Stimulated activated CD4-positive, alpha-beta T cell treated with anti-CD3 and anti-CD28 coated beads, TNF-alpha, amount 100 ng/mL, for 4 hours (primary cell): Measurements from ENCODE around the gene PARP15.
"Not testable (repeated sequence)": the region's sequence is repeated elsewhere in the genome, so short reads cannot be mapped to it uniquely, and the experiment has no call there.

Experiments
- DNase-seq, 3 experiments: peaks; one replicate each; pipeline ENCODE4 v3.0.0-alpha.2; 2020; ENCODE audit warnings: low read depth in 3 of 3

The PARP15 gene

DNA sequence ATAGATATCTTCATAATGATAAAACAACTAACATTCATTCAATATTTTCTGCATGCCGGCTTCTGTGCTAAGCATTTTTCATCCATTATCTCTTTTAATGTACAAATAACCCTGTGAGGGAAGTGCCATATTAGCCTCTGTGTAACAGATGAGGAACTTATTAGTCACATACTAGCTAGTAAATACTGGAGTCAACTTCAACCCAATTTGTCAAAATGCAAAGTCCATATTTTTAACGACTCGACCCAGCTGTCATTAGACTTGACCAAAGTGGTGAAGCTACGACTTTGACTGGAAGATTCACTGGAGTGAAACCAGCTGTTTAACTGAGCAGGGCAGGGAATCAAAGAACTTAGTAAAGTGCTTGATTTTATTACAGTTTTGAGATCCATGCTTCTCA lies 41.6 kb downstream of the PARP15 start:
- DNase-seq: no peak

DNA sequence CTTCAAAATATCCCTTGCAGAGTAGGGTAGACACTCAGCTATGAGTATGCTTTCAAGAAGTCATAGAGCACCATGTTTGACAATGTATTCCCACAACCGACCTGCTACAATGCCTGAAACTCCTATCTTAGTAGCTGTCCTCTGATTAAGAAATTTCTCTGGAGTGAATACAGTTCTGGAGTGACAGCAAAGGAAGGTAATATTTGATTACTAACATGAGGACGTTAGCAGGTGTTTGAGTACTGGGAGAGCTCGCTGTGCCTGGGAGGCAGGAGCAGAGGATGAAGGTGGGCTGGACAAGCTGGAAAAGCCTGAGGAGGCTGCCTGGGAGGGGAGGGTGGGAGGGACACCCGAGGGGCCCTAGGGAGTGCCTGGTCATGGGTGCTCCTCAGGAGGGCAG lies 42.9 kb downstream of the PARP15 start:
- DNase-seq: no peak

DNA sequence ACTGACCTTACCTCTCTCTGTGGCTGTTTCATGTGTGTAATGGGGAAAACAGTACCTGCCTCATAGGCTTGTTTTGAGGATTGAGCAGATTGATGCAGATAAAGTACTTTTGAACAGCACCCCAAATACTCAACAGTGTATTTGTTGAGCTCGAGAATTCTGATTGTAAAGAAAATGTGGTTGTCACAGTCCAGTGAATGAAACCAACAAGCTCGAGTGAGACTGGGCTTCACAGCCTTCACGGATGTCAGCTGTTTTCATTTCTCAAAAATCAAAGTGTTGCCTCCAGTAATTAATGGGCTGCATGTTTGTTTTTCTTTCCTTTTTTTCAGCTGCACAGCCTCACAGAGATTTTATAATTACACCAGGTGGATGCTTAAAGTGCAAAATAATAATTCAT lies 43.7 kb downstream of the PARP15 start:
- no peak for DNase-seq

DNA sequence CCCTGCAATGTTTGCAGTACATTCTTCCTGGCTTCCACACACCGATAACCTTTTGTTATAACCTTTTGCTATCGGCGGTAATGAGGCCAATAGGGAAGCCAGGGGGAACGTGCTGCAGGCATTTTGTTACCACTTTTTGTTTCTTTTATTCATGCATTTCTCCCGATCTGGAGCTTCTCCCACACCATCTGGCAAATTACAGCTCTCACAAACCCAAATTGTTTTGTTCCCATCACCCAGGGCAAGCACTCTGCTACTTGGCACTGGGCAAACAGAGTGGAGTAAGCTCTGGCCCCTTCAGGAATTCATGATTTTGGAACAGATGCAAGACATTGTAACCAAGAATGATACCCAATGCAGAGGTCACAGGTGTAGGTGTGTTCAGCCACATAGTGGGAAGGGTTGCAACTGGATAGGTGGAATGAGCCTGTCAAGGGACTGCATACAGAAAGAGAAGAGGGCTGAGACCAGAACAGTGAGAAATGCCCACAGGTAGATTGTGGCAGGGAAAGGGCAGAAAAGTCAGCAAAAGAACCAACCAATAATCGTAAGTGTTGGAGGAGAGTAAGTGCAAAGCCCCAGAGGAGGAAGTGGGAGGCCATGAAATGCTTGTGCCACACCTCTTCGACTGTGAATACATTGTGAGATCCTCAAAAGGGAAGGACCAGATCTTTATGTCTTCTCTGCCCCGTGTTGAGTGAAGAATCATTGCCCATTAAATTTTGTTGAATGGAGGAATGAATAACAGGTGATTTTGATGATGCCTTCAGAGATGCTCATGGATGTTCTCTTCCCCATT lies 45.8 kb downstream of the PARP15 start:
- DNase-seq: no peak

DNA sequence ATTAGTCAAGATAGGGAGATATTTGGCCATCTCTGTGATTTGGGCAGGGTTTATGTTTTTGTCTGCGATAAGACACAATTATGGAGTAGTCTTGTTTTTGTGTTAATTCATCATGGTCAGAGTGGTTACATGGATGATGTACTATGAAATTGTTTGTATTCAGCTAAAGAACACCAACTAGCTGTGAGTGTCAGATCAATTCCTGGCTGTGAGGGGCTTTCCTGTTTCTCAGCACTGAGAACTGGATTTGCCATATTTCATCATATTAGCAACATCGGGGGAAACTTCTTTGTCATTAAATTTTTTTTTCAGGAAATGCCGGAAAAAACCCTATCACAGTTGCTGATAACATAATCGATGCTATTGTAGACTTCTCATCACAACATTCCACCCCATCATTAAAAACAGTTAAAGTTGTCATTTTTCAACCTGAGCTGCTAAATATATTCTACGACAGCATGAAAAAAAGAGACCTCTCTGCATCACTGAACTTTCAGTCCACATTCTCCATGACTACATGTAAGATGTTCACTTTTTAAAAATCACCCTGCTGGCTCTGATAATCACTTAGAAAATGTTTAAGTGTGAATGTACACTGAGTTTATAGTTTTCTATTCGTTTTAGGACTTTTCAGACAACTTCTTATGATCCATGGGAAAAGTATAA lies 49.2 kb downstream of the PARP15 start:
- no peak for DNase-seq

DNA sequence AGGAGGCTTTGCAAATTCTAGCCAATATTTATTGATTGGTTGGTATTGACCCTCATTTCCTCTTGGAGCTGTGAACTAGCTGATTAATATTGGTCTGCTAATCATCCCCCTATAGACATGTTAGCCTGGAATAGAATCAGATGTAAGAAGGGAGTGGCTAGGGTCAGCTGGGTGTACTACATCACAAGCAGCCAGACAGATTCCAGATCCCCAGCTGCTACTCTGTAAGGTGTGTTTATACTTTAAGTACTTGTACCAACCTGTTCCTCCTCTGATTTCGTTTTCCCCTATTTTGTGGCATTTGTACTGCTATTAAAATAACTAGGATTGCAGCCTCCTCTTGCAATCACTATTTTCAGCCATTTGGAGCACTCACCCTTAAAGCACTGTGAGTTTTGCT lies 49.9 kb downstream of the PARP15 start:
- no peak for DNase-seq

DNA sequence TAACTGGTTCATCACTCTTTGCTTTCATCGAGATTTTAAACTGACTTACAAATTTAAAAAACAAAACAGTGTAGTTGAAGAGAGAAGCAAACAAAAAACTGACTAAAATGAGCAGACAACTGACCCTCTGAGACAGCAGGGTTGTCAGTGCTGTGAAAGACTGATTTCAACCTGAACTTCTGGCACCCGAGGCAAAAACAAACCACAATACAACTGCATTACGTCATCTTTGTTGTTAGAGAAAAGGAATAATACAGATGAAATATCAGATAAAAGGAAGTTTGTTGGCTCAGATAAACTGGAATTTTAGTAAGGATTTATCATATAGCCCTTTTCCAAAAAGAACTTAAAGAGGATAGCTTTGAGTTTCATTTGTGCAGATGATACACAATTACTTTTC lies 51.1 kb downstream of the PARP15 start:
- no peak for DNase-seq

DNA sequence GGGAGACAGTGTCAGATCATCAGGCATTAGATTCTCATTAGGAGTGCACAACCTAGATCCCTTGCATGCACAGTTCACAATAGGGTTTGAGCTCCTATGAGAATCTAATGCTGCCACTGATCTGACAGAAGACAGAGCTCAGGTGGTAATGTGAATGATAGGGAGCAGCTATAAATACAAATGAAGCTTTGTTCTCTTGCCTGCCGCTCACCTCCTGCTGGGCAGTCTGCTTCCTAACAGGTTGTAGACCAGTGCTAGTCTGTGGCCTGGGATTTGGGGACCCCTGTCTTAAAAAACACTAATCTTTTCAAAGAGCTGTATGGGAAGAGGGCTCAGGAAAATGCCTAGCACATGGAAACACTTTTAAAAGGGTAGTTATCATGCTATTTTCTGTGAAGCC lies 52.3 kb downstream of the PARP15 start:
- DNase-seq: no peak

DNA sequence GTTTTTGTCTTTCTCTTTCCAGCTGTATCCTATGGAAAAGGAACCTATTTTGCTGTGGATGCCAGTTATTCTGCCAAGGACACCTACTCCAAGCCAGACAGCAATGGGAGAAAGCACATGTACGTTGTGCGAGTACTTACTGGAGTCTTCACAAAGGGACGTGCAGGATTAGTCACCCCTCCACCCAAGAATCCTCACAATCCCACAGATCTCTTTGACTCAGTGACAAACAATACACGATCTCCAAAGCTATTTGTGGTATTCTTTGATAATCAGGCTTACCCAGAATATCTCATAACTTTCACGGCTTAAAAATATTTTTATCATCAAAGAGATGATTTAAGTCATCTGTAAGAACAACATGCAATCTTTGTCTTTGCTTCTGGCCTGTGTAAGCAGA lies 58.3 kb downstream of the PARP15 start:
- DNase-seq: no peak

DNA sequence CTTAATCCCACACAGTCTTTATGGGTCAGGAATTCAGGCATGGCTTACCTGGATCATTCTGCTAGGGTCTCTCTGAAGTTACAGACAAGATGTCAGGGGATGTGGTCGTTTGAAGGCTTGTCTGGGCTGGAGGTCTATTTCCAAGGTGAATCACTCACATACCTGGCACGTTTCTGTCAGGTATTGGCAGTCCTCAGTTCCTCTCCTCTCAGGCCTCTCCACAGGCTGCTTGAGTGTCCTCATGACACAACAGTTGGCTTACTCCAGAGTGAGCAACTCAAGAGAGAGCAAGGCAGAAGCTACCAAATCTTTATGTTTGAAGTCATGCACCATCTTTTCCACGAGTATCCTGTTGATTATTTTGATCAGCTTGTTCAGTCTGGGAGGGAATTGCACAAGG lies 59.2 kb downstream of the PARP15 start:
- DNase-seq: no peak

DNA sequence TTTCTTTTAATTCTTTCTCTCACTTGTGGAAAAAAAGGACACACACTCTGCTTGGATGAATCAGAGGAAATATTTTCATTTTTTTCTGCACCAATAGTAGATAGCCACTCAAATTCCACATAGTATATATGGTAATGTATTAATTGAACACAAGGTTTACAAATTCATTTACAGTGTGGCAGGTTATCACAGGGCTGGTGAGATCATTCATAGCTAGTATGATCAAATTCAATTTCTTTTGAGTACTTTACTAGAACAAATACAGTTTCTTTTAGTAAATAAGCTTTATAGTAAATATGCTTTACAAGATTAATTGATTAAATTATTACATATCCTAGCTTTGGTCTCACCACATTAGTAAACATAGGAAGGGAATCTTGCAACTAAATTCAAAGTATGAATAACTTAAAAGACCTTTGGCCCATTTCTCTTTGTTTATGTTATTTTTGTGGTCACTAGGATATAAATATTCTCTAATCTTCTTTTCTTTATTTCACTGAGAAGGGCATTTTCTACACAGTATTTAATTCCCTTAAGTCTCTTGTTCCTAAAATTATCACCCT lies 63.1 kb downstream of the PARP15 start:
- DNase-seq: no peak

DNA sequence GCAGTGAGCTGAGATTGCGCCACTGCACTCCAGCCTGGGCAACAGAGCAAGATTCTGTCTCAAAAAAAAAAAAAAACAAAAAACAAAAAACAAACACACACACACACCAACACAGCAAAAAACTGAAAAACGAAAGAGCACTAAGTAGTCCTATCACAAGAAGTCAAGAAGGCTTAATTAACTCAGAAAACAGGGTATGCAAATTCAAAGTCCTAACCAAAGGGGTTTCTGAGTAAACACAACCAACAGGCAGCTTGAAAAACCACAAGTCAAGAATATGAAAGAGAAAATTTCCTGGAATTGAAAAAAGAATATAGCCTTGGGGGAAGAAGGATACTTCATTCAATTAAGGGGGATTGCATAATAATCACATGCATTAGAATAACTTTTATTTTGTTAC lies 65.5 kb downstream of the PARP15 start:
- DNase-seq: no peak

DNA sequence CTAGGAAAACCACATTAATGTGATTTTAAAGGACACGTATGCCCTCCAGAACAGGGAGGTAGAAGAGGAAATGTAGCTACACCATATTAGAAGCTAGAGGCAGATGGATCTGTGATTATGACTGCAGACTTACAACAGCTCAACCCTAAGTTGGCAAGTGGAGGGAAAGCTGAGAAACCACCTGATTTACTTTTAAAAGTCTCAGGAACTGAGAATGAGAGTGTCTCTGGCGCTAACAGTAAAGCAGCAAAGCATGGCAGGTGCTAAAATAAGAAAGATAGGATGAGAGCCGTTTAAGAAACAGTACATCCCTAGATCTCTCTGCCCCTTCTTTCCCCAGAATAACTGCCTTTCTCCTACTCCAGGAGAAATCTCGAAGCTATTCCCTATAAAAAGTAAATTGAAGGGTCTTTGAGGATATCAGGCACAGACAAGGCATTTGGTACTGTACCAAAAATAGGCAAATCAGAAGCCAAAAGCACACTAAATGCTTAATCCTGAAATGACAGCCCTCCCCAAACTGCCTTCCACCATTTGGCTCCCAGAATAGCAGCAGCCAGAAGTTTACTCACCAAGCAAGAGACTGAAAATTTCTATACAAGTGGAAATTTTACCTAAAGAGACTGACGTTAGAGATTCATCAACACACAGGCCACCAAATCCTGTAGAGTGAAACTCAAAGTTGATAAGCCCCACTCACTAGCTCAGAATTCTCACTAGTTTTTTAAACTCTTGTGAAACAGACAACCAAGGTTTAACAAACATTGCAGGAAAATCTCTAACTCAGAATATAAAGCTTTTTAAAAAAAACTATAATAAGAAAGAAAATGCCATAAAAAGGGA lies 68.9 kb downstream of the PARP15 start:
- no peak for DNase-seq

DNA sequence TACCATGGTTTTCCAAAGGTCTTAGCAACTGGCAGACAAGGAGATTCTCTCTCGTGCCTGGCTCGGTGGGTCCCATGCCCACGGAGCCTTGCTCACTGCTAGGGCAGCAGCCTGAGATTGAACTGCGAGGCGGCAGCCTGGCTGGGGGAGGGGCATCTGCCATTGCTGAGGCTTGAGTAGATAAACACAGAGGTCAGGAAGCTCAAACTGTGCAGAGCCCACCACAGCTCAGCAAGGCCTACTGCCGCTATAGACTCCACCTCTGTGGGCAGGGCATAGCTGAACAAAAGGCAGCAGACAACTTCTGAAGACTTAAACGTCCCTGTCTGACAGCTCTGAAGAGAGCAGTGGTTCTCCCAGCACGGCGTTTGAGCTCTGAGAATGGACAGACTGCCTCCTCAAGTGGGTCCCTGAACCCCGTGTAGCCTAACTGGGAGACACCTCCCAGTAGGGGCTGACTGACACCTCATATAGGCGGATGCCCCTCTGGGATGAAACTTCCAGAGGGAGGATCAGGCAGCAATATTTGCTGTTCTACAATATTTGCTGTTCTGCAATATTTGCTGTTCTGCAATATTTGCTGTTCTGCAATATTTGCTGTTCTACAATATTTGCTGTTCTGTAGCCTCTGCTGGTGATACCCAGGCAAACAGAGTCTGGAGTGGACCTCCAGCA lies 73.9 kb downstream of the PARP15 start:
- not testable (repeated sequence) for DNase-seq

DNA sequence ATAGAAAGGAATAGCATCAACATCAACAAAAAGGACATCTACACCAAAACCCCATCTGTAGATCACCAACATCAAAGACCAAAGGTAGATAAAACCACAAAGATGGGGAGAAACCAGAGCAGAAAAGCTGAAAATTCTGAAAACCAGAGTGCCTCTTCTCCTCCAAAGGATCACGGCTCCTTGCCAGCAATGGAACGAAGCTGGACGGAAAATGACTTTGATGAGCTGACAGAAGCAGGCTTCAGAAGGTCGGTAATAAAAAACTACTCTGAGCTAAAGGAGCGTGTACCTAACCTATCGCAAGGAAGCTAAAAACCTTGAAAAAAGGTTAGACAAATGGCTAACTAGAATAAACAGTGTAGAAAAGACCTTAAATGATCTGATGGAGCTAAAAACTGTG lies 74.5 kb downstream of the PARP15 start:
- DNase-seq: not testable (repeated sequence)

DNA sequence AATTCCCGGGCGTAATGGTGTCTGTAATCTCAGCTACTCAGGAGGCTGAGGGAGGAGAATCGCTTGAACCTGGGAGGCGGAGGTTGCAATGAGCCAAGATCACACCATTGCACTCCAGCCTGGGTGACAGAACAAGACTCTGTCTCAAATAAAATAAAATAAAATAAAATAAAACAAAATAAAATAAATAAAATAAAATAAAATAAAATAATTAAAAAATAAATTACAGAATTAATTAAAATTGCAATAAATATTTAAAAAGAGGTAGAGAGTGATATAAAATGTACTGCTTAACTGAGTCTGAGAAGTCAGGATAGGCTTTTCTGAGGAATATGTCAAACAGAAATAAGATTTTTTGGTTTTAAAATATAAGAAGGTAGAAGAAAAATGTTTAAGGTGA lies 80.9 kb downstream of the PARP15 start:
- DNase-seq: not testable (repeated sequence)

DNA sequence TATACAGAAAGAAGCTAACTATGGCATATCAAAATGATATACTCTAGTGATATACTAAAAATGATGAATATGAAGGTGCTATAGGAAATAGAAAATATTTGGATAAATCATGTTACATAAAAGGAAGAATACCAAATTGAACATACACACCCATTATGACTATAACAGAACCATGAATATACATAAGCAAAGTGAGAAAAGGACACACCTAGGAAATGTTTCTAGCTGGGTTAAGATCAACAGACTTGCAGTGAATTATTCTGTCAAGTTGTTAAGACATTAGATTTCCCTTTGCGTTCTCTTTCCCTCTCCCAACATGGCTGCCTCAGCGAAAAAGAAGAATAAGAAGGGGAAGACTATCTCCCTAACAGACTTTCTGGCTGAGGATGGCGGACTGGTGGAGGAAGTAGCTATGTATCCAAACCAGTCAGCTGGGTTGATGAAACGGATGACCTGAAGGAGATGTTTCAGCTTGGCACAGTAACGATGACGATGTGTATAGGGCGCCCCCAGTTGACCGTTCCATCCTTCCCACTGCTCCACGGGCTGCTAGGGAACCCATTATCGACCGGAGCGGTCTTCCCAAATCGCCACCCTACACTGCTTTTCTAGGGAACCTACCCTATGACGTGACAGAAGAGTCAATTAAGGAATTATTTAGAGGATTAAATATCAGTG lies 83.0 kb downstream of the PARP15 start:
- DNase-seq: no peak

DNA sequence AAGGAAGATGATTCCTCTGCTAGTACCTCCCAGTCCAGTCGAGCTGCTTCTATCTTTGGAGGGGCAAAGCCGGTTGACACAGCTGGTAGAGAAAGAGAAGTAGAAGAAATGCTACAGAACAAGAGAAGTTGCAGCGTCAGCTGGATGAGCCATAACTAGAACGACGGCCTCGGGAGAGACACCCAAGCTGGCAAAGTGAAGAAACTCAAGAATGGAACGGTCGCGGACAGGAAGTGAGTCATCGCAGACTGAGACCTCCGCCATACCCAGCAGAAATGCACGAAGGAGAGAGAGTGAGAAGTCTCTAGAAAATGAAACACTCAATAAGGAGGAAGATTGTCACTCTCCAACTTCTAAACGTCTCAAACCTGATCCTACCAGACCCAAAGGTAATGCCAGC lies 84.2 kb downstream of the PARP15 start:
- no peak for DNase-seq

DNA sequence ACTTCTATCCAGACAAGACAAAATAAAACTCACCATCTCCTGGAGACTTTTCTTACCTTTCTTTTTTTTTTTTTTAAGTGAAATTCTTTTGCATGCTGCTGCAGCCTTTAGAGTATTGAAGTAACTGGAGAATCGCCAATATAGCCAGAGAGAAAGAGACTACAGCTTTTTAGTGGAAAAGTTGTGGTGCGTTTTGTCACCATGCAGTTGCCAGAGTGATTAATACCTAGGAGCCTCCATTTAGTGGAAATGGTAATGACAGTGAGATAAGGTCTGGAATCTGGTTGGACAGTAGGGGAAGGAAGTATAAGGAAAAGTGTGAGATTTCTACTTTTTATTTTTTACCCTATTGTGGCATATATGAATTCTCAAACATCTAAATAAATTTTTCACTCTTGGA lies 85.1 kb downstream of the PARP15 start:
- no peak for DNase-seq

DNA sequence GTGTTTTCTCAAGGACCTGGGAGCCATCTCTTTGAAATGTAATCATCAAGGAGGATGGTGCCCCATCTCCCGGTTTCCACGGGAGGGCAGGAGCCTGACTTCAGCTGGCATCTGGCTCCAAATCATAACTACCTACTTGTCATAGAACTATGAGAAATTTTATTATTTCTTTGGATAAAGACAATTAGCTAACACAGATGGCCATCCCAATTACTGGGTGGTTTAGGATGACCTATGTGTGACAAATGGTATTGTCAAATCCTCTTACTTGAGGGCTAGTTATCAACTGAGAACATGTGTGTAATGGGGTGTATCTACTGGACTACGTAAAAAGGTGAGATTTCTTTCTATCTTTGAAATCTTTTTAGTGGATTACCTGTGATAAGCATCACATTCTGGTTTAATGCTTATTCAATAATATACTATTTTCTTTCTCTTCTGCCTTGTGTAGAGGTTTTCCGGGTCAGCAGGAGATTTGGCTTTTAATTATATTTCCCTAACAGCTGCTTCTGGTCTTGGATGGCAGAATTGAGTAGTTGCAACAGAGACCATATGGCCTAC lies 87.9 kb downstream of the PARP15 start:
- no peak for DNase-seq

DNA sequence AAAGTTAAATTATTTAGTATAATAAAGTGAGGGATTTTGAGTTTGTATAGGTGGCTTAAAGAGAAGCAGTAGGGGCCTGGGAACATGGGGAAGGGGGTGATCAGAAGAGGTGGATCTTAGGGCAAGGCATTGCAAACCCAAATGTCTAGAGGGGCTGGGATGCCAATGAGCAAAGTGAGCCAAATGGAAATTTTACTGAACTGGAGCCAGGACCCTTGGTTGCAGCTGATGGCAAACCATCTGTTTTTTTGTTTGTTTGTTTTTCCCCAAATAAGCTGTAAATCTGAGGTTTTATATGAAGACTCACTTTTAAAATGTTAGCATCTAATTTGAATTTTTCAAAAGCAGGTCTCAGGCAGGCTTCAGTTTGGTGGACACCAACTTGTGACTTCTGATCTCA lies 88.4 kb downstream of the PARP15 start:
- DNase-seq: no peak
